HUES64 (cell line): ENCODE results near the gene PDE6D.
A peak's percentile ranks its signal among the peaks of the same experiment; 100 is the strongest.

Experiments
- H3K27ac ChIP-seq: 2 replicates; pipeline ENCODE4 v1.7.0; 2013; ENCODE audit warnings: low read depth, low read length, inconsistent platforms
- H3K27me3 ChIP-seq: 2 replicates; pipeline ENCODE4 v1.6.1; 2013; ENCODE audit warnings: mild to moderate bottlenecking, low read length; ENCODE audit not compliant: insufficient read depth
- H3K36me3 ChIP-seq: 2 replicates; pipeline ENCODE4 v1.6.1; 2013; ENCODE audit warnings: mild to moderate bottlenecking, low read length; ENCODE audit not compliant: insufficient read depth
- H3K4me1 ChIP-seq: 2 replicates; pipeline ENCODE4 v1.6.1; 2013; ENCODE audit warnings: mild to moderate bottlenecking, low read length, moderate library complexity; ENCODE audit not compliant: insufficient read depth
- H3K4me3 ChIP-seq: 2 replicates; pipeline ENCODE4 v1.5.1; 2013; ENCODE audit warnings: mild to moderate bottlenecking, low read length, moderate library complexity
- H3K9ac ChIP-seq: 2 replicates; pipeline ENCODE4 v1.6.1; 2013; ENCODE audit warnings: mild to moderate bottlenecking, low read depth, low read length
- H3K9me3 ChIP-seq: 2 replicates; pipeline ENCODE4 v1.6.1; 2013; ENCODE audit warnings: low read depth, low read length; ENCODE audit not compliant: insufficient read depth
- WGBS: fragments of 150-250, 120-280 bp; methylation state at CpG from one replicate; pipeline ENCODE4 v1.1.7; 2013; ENCODE audit warnings: missing lambda C conversion rate; 5-methylcytosine and 5-hydroxymethylcytosine counted together

PDE6D gene

DNA sequence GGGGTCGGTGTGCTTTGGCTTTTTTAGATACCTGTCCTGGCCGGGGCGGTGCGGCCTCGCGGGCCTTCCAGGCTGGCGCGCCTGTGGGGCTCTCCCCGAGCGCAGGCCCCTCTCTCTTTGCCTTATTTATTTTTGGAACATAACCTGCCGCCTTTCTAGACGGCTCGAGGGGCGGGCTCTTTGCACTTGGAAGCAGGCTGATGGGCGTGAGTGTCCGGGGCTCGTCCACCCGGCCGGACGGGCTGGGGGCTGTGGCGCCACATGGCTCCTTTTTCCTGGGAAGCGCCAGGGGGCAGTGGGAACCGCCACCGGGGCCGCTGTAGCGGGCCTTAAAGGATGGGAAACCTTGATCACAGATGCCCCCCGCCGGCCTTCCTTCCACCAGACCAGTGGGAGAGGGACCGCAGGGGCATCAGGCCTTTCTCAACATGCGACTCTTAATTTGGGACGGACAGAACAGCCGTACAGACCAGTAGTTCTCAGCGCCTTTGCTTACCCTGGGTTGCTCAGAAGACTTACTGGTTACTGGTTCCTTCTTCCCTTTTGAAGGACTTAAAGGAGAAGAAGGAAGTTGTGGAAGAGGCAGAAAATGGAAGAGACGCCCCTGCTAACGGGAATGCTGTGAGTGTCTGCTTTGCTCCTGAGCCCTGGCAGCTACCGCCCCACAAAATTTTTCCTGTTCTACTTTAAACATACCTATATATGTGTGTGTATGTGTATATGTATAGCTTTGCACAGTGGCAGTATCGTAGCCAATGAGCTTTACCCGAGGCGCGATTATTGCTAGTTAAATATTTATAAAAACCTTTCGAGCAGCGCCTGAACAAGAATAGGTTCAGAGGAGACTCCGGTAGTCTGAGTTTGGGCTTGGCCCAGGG is 70.0 kb downstream of the PDE6D start:
- Histone ChIP-seq H3K27ac (peak overlapping the region; percentile 91), H3K4me3 (peak overlapping the region; percentile 96), H3K36me3 (peaks cover 37% of the 10 kb centered on the region), H3K27me3 (no peaks in the 10 kb centered on the region), H3K9me3 (no peaks in the 10 kb centered on the region), H3K9ac (peak overlapping the region; percentile 99), H3K4me1 (peaks cover 11% of the 10 kb centered on the region; the same call in 1 of the 2 replicates)
- WGBS: 6% methylated on average over 40 of the region's 43 CpGs

DNA sequence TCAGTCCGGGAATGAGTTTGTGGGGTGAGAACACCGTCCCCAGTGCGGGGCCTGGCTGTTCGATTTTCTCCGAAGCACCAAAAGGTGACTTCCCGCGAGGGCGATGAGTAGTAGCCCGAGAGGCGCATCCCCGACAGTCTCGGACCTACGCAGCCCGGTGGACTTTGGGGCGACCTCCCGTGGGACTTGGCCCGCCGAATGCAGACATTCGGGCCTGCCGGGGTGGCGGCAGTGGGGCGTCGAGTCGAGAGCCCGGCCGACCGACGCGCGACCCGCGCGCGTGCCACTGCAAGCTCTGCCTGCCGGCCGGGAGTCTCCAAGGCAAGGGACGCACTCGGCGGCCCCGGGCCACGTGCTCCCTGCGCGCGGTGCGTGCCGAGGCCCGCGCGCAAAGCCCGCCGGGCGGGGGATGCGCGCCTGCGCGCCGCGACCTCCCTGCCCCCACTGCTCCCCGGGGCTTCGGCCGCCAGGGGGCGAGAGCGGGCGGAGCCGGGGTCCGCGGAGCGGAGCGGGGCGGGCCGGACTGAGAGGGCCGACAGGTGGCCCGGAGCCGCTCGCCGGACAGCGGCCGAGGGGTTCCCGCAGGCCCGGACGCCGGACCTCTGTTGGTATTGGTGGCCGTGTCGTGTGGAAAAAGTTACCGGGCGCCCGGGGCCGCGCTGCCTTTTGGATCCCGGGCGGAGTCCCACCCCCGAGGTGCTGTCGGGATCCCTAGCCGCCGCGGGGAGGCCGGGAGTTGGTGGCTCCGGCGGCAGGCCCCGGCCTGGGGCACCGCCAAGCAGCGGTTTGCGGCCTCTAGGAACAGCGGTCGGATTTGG is 70.9 kb downstream of the PDE6D start:
- under 1% methylated on average over 105 of the region's 105 CpGs for WGBS
- Histone ChIP-seq H3K27me3 (no peaks in the 10 kb centered on the region), H3K27ac (peak overlapping the region; percentile 91), H3K4me1 (peaks cover 11% of the 10 kb centered on the region; the same call in 1 of the 2 replicates), H3K36me3 (peaks cover 37% of the 10 kb centered on the region), H3K9me3 (no peaks in the 10 kb centered on the region), H3K9ac (peak overlapping the region; percentile 99), H3K4me3 (peak overlapping the region; percentile 96)

DNA sequence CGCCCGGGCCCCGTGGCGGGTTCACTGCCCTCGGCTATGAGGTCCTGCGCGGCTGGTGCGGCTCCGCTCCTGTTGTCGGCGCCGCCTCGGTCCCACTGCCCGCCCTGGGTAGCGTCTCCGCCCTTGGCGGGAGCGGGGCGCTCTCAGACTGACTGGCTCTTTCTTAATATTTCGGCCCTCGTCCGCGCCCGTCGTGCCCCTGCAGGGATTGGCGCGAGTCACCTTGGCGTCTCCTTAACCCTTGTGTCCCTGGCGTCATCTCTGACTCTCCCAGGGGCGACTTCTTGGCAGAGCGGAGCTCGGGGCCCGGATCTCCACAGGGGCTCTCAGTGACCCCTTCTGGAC is 71.5 kb downstream of the PDE6D start:
- H3K9ac ChIP-seq: peak overlapping the region; percentile 99
- peaks cover 37% of the 10 kb centered on the region for H3K36me3 ChIP-seq
- H3K9me3 ChIP-seq: no peaks in the 10 kb centered on the region
- H3K27ac ChIP-seq: peak overlapping the region; percentile 91
- WGBS: under 1% methylated on average over 33 of the region's 33 CpGs
- H3K4me1 ChIP-seq: peaks cover 11% of the 10 kb centered on the region; the same call in 1 of the 2 replicates
- no peaks in the 10 kb centered on the region for H3K27me3 ChIP-seq
- H3K4me3 ChIP-seq: peak overlapping the region; percentile 96

GRCh38 chr2:231708773-231709635 is 72.1 kb downstream of the PDE6D start:
- Histone ChIP-seq H3K27ac (peak overlapping the region; percentile 91), H3K36me3 (peaks cover 36% of the 10 kb centered on the region), H3K9ac (peak overlapping the region; percentile 99), H3K4me3 (peak overlapping the region; percentile 96), H3K27me3 (no peaks in the 10 kb centered on the region), H3K4me1 (peaks cover 11% of the 10 kb centered on the region; the same call in 1 of the 2 replicates), H3K9me3 (no peaks in the 10 kb centered on the region)
- WGBS: under 1% methylated on average over 118 of the region's 118 CpGs

- peaks cover 11% of the 10 kb centered on the region; the same call in 1 of the 2 replicates for H3K4me1 ChIP-seq
- H3K27ac ChIP-seq: peak within 1 kb of the TSS; percentile 99
- H3K36me3 ChIP-seq: peaks cover 29% of the 10 kb centered on the region
- H3K27me3 ChIP-seq: no peaks in the 10 kb centered on the region
- WGBS: under 1% methylated on average over 88 of the region's 97 CpGs
- H3K9ac ChIP-seq: peak within 1 kb of the TSS; percentile 99
- no peaks in the 10 kb centered on the region for H3K9me3 ChIP-seq
- H3K4me3 ChIP-seq: peak within 1 kb of the TSS; percentile 96
Measured at GRCh38 chr2:231707927-231708772, 72.9 kb downstream of the PDE6D start, which contains the start of gene PTMA. PTMA (plus strand) TSS chr2:231708525; CDS start chr2:231708707, 182 bp downstream.

GRCh38 chr2:231707625-231707926 is 73.5 kb downstream of the PDE6D start:
- H3K9ac ChIP-seq: peak overlapping the region; percentile 99
- peak overlapping the region; percentile 80 for H3K4me3 ChIP-seq
- no peaks in the 10 kb centered on the region for H3K27me3 ChIP-seq
- WGBS: under 1% methylated on average over 30 of the region's 30 CpGs
- H3K36me3 ChIP-seq: peaks cover 27% of the 10 kb centered on the region
- H3K27ac ChIP-seq: peak overlapping the region; percentile 99
- peaks cover 11% of the 10 kb centered on the region; the same call in 1 of the 2 replicates for H3K4me1 ChIP-seq
- H3K9me3 ChIP-seq: no peaks in the 10 kb centered on the region

DNA sequence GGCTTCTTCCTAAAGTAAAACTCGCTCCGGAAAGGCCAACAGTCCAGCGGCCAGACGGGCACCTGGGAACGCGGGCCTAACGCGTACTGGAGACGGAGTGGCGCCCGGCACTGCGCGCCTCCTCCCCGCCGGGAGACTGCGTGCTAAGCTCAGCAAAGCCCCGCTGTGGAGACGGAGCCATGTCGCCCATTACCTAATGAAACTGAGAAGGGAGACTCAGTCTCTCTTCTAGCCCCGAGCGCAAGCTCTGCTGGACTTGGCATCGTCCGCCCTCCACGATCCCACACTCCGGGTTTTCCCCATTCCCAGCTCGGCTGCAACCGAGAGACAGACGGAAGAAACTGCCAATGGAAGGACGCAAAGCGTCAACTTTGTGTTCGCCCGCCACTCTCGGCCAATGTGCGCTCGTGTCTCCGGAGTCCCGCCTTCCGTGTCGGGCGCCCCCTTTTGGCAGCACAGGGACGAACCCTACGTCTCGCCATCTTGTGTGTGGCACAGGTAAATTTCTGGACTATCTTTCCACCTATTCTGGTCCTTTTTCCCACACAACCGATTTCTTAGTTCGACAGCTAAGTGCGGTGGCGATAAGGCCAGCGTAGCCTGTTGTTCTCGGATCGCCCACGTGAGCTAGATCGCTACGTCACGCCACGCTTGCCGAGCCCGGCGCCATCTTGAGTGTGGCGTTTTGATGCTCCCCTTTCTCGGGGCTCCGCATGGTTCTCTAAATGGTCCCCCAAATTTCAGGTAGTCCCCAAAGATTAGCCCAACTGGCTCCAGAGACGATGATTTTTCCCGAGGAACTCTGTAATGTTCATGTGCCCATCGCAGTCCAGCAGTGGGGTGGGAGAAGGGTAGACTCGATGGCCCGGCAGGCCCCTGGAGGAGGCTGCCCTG is 74.1 kb downstream of the PDE6D start:
- under 1% methylated on average over 66 of the region's 66 CpGs for WGBS
- Histone ChIP-seq H3K27me3 (no peaks in the 10 kb centered on the region), H3K4me1 (peaks cover 5% of the 10 kb centered on the region; the same call in 1 of the 2 replicates), H3K4me3 (peak overlapping the region; percentile 80), H3K27ac (peak overlapping the region; percentile 99), H3K36me3 (peaks cover 21% of the 10 kb centered on the region), H3K9me3 (no peaks in the 10 kb centered on the region), H3K9ac (peak overlapping the region; percentile 99)

GRCh38 chr2:231704017-231704416 is 77.1 kb downstream of the PDE6D start:
- Histone ChIP-seq H3K9me3 (no peaks in the 10 kb centered on the region), H3K36me3 (no peaks in the 10 kb centered on the region; the same call in 1 of the 2 replicates), H3K27me3 (no peaks in the 10 kb centered on the region), H3K9ac (no peak overlapping the region), H3K4me3 (no peak overlapping the region), H3K27ac (no peak overlapping the region), H3K4me1 (no peaks in the 10 kb centered on the region)
- WGBS: 94% methylated on average over 3 of the region's 3 CpGs

GRCh38 chr2:231701456-231702373 is 79.4 kb downstream of the PDE6D start:
- no peaks in the 10 kb centered on the region for H3K9me3 ChIP-seq
- no peaks in the 10 kb centered on the region for H3K36me3 ChIP-seq
- H3K4me1 ChIP-seq: no peaks in the 10 kb centered on the region
- 83% methylated on average over 22 of the region's 22 CpGs for WGBS
- H3K27ac ChIP-seq: no peak overlapping the region
- H3K27me3 ChIP-seq: no peaks in the 10 kb centered on the region
- H3K9ac ChIP-seq: peak overlapping the region; percentile 33; the same call in 1 of the 2 replicates
- H3K4me3 ChIP-seq: no peak overlapping the region
